Activated T-cell treated with anti-CD3 and anti-CD28 coated beads, Interleukin-2, amount 50 U/mL, for 24 hours (primary cell): ENCODE data around the gene PPP6C.
"Not testable (repeated sequence)": the region's sequence is repeated elsewhere in the genome, so short reads cannot be mapped to it uniquely, and the experiment has no call there.

Source experiments
- DNase-seq: peaks from one replicate; pipeline ENCODE4 v3.0.0-alpha.2; 2020
- H3K27ac Mint-ChIP-seq: 2 replicates; pipeline ENCODE4 v1.8.0; 2020; ENCODE audit warnings: mild to moderate bottlenecking, mixed read lengths
- H3K27me3 Mint-ChIP-seq: 2 replicates; pipeline ENCODE4 v1.8.0; 2020; ENCODE audit warnings: mixed read lengths
- H3K36me3 Mint-ChIP-seq: 2 replicates; pipeline ENCODE4 v1.8.0; 2020; ENCODE audit warnings: low read depth, mixed read lengths
- H3K4me1 Mint-ChIP-seq: 2 replicates; pipeline ENCODE4 v1.8.0; 2020; ENCODE audit warnings: low read depth, mixed read lengths
- H3K4me3 Mint-ChIP-seq: 2 replicates; pipeline ENCODE4 v1.8.0; 2020; ENCODE audit warnings: mild to moderate bottlenecking, moderate library complexity, mixed read lengths
- H3K9me3 Mint-ChIP-seq: 2 replicates; pipeline ENCODE4 v1.8.0; 2020; ENCODE audit warnings: mixed read lengths

Gene PPP6C

GRCh38 chr9:125189361-125190289 lies at the start of gene PPP6C:
Gene PPP6C, minus strand, starts transcription at chr9:125189803. Its CDS starts 85 bp downstream, at chr9:125189718.
- peaks cover 35% of the 10 kb centered on the region for H3K36me3 Mint-ChIP-seq
- H3K4me1 Mint-ChIP-seq = peaks cover 63% of the 10 kb centered on the region
- H3K4me3 Mint-ChIP-seq = peak within 1 kb of the TSS; percentile 97
- peak within 1 kb of the TSS; percentile 97 for H3K27ac Mint-ChIP-seq
- no peaks in the 10 kb centered on the region for H3K27me3 Mint-ChIP-seq
- no peaks in the 10 kb centered on the region for H3K9me3 Mint-ChIP-seq
- peak; percentile 97 for DNase-seq

GRCh38 chr9:125238915-125239446 lies 49.4 kb upstream of the PPP6C start:
- Mint-ChIP-seq H3K27ac (peak overlapping the region; percentile 99), H3K4me3 (peak overlapping the region; percentile 93), H3K27me3 (no peaks in the 10 kb centered on the region), H3K9me3 (no peaks in the 10 kb centered on the region), H3K4me1 (peaks cover 64% of the 10 kb centered on the region), H3K36me3 (peaks cover 80% of the 10 kb centered on the region)
- no peak for DNase-seq

DNA sequence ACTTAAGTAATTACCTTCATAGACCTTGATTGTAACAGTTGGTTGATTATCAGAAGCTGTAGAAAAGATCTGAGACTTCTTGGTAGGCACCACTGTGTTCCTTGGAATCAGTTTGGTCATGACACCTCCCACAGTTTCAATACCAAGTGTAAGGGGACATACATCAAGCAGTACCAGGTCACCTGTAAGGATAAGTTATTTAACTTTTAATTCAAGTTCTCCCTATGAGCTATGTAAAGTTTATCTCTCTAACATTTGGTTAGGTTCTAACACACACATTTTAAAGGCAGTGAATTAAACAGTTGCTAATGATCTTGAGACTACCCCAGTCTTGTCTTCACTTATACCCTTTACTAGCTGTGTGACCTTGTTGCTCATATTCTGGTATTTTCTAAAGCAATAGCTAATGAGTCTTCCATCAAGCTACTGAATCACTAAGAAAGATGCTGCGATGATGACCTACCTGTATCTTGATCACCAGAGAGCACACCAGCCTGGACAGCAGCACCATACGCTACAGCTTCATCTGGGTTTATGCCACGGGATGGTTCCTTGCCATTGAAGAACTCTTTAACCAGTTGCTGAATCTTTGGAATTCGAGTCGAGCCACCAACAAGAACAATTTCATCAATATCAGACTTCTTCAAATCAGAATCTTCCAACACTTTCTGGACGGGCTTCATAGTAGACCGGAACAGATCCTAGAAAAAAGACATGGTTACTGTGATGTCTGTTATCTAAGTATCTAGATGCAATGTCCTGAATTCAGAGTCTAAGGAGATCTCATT lies 48.7 kb upstream of the PPP6C start:
- H3K4me3 Mint-ChIP-seq = peak overlapping the region; percentile 93
- H3K9me3 Mint-ChIP-seq = no peaks in the 10 kb centered on the region
- peaks cover 86% of the 10 kb centered on the region for H3K36me3 Mint-ChIP-seq
- peak overlapping the region; percentile 99 for H3K27ac Mint-ChIP-seq
- peaks cover 63% of the 10 kb centered on the region for H3K4me1 Mint-ChIP-seq
- DNase-seq = no peak
- H3K27me3 Mint-ChIP-seq = no peaks in the 10 kb centered on the region

DNA sequence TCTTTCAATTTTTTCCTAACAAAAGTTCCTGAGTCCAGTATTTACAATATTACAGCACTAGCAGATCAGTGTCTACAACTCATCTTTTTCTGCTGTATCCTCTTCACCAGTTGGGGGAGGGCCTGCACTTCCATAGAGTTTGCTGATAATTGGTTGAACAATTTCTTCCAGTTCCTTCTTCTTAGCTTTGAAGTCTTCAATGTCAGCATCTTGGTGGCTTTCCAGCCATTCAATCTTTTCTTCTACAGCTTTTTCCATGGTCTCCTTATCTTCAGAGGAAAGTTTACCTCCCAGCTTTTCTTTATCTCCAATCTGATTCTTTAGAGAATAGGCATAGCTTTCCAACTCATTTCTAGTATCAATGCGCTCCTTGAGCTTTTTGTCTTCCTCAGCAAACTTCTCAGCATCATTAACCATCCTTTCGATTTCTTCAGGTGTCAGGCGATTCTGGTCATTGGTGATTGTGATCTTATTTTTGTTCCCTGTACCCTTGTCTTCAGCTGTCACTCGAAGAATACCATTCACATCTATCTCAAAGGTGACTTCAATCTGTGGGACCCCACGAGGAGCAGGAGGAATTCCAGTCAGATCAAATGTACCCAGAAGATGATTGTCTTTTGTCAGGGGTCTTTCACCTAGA lies 47.0 kb upstream of the PPP6C start:
- peaks cover 54% of the 10 kb centered on the region for H3K4me1 Mint-ChIP-seq
- H3K4me3 Mint-ChIP-seq = peak overlapping the region; percentile 93
- peak overlapping the region; percentile 99 for H3K27ac Mint-ChIP-seq
- H3K36me3 Mint-ChIP-seq = peaks cover 95% of the 10 kb centered on the region
- not testable (repeated sequence) for H3K9me3 Mint-ChIP-seq, H3K27me3 Mint-ChIP-seq, DNase-seq

DNA sequence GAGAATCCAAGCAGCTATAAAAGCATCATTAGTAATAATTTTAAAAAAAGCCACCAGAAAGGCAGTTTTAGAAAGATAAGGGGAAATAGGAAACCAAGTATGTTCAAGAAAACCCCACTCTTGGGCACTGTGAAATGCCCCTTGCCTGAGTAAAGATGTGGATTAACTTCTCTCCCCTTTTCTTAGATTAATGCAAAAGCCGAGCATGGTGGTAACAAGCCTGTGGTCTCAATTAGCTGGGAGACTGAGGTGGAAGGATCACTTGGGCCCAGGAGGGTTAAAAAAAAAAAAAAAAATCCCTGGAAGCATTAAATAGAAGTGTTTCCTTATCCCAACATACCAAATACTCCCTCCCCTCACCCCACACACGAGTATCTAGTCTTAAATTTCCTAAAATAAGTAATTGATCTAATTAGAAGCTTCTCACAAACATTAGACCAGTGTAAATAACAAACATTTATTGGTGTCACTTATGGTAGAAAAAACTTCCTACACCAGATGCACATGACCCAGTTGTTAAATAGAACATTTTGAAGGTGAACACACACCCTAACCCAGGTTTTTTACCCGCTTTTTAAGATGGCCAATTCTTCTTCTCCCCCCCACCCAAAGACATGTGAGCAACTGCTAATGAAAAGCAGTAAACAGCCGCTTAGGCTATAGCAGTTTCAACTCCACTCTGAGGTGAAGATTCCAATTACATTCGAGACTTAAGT lies 46.4 kb upstream of the PPP6C start:
- Mint-ChIP-seq H3K27ac (peak overlapping the region; percentile 99), H3K36me3 (peaks cover 95% of the 10 kb centered on the region), H3K4me1 (peaks cover 52% of the 10 kb centered on the region), H3K27me3 (no peaks in the 10 kb centered on the region), H3K9me3 (no peaks in the 10 kb centered on the region), H3K4me3 (peak overlapping the region; percentile 93)
- DNase-seq = no peak

GRCh38 chr9:125234099-125234498 lies 44.5 kb upstream of the PPP6C start:
- not testable (repeated sequence) for H3K9me3 Mint-ChIP-seq, H3K4me3 Mint-ChIP-seq, DNase-seq, H3K27me3 Mint-ChIP-seq
- H3K4me1 Mint-ChIP-seq = peaks cover 47% of the 10 kb centered on the region
- peaks cover 93% of the 10 kb centered on the region for H3K36me3 Mint-ChIP-seq
- peak overlapping the region; percentile 75 for H3K27ac Mint-ChIP-seq

DNA sequence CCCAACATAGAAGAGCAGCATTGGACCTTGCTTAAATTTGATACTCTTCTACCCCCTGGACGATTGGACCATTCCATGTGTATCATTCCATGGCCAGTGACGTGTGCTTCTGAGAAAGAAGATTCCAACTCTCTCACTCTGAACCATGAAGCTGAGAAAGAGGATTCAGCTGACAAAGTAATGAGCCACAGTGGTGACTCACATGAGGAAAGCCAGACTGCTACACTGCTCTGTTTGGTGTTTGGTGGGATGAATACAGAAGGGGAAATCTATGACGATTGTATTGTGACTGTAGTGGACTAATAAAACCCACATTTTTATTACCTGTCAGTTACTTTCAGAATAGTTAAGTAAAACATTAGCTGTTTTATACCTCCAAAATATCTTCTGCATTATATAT lies 44.1 kb upstream of the PPP6C start:
- peaks cover 42% of the 10 kb centered on the region for H3K4me1 Mint-ChIP-seq
- peaks cover 88% of the 10 kb centered on the region for H3K36me3 Mint-ChIP-seq
- no peak for DNase-seq
- no peaks in the 10 kb centered on the region for H3K9me3 Mint-ChIP-seq
- peak overlapping the region; percentile 75 for H3K27ac Mint-ChIP-seq
- H3K4me3 Mint-ChIP-seq = no peak overlapping the region
- H3K27me3 Mint-ChIP-seq = no peaks in the 10 kb centered on the region

- no peaks in the 10 kb centered on the region for H3K27me3 Mint-ChIP-seq
- no peak overlapping the region for H3K27ac Mint-ChIP-seq
- no peak for DNase-seq
- H3K36me3 Mint-ChIP-seq = peaks cover 66% of the 10 kb centered on the region
- H3K4me3 Mint-ChIP-seq = no peak overlapping the region
- H3K9me3 Mint-ChIP-seq = no peaks in the 10 kb centered on the region
- no peaks in the 10 kb centered on the region for H3K4me1 Mint-ChIP-seq
Measured at GRCh38 chr9:125227761-125228160, 38.2 kb upstream of the PPP6C start.

- H3K4me3 Mint-ChIP-seq, H3K27me3 Mint-ChIP-seq, H3K9me3 Mint-ChIP-seq, H3K4me1 Mint-ChIP-seq, H3K27ac Mint-ChIP-seq, DNase-seq: not testable (repeated sequence)
- peaks cover 63% of the 10 kb centered on the region for H3K36me3 Mint-ChIP-seq
Measured at GRCh38 chr9:125224858-125225257, 35.3 kb upstream of the PPP6C start.

DNA sequence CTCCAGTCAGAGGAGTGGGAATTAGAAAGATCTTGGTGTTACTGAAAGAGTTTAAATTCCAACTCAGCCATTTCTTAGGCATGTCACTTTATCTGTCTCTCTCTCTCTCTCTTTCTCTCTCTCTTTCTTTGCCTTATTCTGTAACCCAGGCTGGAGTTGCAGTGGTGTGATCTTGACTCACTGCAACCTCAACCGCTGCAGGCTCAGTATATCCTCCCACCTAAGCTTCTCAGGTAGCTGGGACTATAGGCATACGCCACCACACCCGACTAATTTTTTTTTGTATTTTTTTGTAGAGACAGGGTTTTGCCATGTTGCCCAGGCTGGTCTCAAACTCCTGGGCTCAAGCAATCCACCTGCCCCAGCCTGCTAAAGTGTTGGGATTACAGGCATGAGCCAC lies 29.0 kb upstream of the PPP6C start:
- peaks cover 68% of the 10 kb centered on the region for H3K36me3 Mint-ChIP-seq
- H3K27ac Mint-ChIP-seq = no peak overlapping the region
- H3K4me1 Mint-ChIP-seq = no peaks in the 10 kb centered on the region
- H3K4me3 Mint-ChIP-seq = no peak overlapping the region
- DNase-seq = no peak
- H3K27me3 Mint-ChIP-seq = no peaks in the 10 kb centered on the region
- no peaks in the 10 kb centered on the region for H3K9me3 Mint-ChIP-seq

DNA sequence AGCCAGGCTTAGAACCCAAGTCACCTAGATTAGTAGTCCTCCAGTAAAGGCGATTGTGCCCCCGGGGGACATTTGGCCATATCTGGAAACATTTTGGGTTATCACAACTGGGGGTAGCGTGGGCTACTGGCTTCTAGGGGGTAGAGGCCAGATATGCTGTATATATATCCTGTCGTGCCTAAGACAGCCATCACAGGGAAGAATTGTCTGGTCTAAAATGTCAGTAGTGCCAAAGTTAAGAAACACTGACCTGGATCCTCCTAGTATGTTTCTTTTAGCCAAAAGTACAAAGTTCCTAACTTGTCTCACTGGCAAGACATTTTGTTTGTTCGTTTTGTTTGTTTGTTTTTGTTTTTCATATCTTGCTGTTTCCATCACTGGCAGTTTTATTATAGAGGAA lies 24.6 kb upstream of the PPP6C start:
- no peaks in the 10 kb centered on the region for H3K9me3 Mint-ChIP-seq
- H3K4me3 Mint-ChIP-seq = no peak overlapping the region
- no peak overlapping the region for H3K27ac Mint-ChIP-seq
- no peaks in the 10 kb centered on the region for H3K4me1 Mint-ChIP-seq
- peaks cover 75% of the 10 kb centered on the region for H3K36me3 Mint-ChIP-seq
- DNase-seq = no peak
- H3K27me3 Mint-ChIP-seq = no peaks in the 10 kb centered on the region

DNA sequence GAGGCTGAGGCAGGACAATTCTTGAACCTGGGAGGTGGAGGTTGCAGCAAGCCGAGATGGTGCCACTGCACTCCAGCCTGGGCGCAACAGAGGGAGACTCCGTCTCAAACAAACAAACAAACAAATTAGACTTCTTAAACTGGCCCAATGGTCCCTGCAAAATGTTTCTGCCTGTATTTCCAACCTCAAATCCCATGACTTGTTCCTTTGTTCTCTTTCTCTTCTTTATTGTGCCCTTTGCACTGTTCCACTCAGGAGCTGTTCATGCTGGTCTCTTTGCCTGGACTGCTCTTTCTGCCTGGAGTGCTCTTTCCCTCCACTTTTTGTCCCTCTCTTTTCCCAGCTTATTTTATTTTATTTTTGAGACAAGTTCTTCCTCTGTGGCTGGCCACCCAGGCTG lies 14.9 kb upstream of the PPP6C start:
- Mint-ChIP-seq H3K9me3 (no peaks in the 10 kb centered on the region), H3K4me1 (peaks cover 18% of the 10 kb centered on the region), H3K4me3 (no peak overlapping the region), H3K27me3 (no peaks in the 10 kb centered on the region), H3K27ac (peak overlapping the region; percentile 5), H3K36me3 (peaks cover 76% of the 10 kb centered on the region)
- DNase-seq = no peak

GRCh38 chr9:125202846-125203618 lies 13.4 kb upstream of the PPP6C start:
- Mint-ChIP-seq H3K4me3 (no peak overlapping the region), H3K4me1 (peaks cover 25% of the 10 kb centered on the region), H3K27ac (peak overlapping the region; percentile 57), H3K36me3 (peaks cover 62% of the 10 kb centered on the region), H3K27me3 (no peaks in the 10 kb centered on the region), H3K9me3 (no peaks in the 10 kb centered on the region)
- DNase-seq = no peak
